CD4-positive, alpha-beta T cell treated with Interleukin-2 at 100 ng/mL for 4 hours (primary cell): ENCODE results near the gene MAPKAPK3.

Experiments used
- DNase-seq: peaks from one replicate; pipeline ENCODE4 v3.0.0-alpha.2; 2020; ENCODE audit warnings: low spot score

Gene MAPKAPK3

DNA sequence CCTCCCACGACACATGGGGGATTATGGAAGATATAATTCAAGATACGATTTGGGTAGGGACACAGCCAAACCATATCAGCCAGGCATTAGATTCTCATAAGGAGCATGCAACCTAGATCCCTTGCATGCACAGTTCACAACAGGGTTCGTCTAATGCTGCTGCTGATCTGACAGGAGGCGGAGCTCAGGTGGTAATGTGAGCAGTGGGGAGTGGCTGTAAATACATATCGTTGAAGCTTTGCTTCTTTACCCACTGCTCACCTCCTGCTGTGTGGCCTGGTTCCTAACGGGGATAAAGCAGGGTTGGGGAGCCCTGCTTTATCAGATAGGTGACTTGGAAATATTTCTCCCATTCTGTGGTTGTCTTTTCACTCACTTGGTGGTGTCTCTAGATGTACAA, 72.6 kb downstream of the MAPKAPK3 start:
- no peak for DNase-seq

DNA sequence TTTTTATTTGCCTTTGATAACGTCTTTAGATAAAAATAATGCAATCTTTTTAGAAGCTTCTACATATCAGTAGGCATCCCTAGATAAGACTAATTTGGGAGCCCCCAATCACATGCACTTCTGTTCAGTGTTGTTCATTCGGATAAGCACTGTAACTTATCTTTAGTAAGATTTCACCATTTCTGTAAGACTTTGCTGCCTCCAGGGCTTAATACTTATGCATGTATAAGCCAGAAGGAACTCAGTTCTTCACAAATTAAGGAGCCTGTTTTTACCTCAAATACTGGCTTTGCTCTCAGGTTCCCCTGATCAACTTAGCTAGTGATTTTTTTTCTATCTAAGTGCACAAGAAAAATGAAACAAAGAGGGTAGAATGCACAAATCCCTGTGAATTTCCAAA, 78.1 kb downstream of the MAPKAPK3 start:
- no peak for DNase-seq

DNA sequence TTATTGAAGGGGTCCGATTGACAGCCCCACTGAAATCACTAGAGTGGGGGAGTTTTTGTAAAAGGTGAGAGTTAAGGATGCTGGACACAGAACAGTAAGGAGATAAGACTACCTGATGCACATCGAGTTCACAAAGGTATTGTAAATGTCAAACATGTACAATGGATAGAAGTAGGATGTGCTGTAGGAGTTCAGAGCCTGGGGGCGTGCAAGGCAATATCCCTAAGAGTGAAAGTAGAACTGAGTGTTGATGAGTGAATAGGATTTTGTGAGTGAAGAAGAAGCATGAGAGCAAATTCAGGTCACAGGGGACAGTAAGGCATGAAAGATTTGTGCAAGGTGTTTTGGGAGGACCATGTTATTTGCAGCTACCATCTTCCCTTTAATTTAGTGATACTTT, 79.3 kb downstream of the MAPKAPK3 start:
- DNase-seq = no peak

DNA sequence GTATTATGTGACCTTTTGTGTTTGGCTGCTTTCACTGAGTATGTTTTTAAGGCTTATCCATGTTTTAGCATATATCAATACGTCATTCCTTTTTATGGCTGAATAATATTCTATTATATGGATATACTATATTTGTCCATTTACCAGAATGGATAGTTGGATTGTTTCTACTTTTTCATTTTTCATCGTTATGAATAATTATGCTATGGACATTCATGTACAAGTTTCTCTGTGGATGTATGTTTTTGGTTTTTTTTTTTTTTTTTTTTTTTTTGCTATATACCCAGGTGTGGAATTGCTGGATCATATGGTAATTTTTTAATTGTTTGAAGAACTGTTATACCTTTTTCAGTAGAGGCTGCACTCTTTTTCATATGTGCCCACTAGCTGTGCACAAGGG, 81.3 kb downstream of the MAPKAPK3 start:
- DNase-seq = no peak
